Uterus (tissue), 4 donors: ENCODE measurements around the gene TSPAN17. TPM values are rescaled to one million over a fixed set of nuclear protein-coding genes. Genes with fewer than 3 reads are reported as not detected.

Experiments
- DNase-seq, 2 donors: peaks; one replicate each; pipeline ENCODE4 v3.0.0-alpha.2; 2019 to 2020
- H3K27ac ChIP-seq, 2 donors: fragments of 200-600 bp; sonication (generic); 1 replicate in 1 of 2; 2 replicates in 1 of 2; pipeline ENCODE4 v1.5.1; 2016 to 2018
- H3K27me3 ChIP-seq, 2 donors: fragments of 200-600 bp; sonication (generic); one replicate each; pipeline ENCODE4 v1.5.1; 2018 to 2019; ENCODE audit warnings: control low read depth in 1 of 2
- H3K36me3 ChIP-seq, 2 donors: fragments of 200-600 bp; sonication (generic); one replicate each; pipeline ENCODE4 v1.5.1; 2019; ENCODE audit warnings: control low read depth in 1 of 2
- H3K4me1 ChIP-seq, 2 donors: fragments of 200-600 bp; sonication (generic); one replicate each; pipeline ENCODE4 v1.5.1; 2018 to 2019; ENCODE audit warnings: control low read depth in 1 of 2
- H3K4me3 ChIP-seq, 2 donors: fragments of 200-600 bp; sonication (generic); 1 replicate in 1 of 2; 2 replicates in 1 of 2; pipeline ENCODE4 v1.5.1; 2018 to 2019; ENCODE audit warnings: mild to moderate bottlenecking in 1 of 2
- H3K9me3 ChIP-seq, 2 donors: fragments of 200-600 bp; sonication (generic); one replicate each; pipeline ENCODE4 v1.5.1; 2019; ENCODE audit warnings: control low read depth in 1 of 2
- POLR2A ChIP-seq, 2 donors: fragments of 450-650 bp; IDR thresholded peaks; one replicate each; pipeline ENCODE4 v1.6.1; 2016; ENCODE audit warnings: antibody characterized with exemption in 2 of 2, mild to moderate bottlenecking in 1 of 2, moderate library complexity in 1 of 2
- intact Hi-C: fragments of 100-400 bp; cut with DNase I; formaldehyde crosslinking; loops from one replicate; pipeline ENCODE4 v1.15.1; 2023; ENCODE audit warnings: low total_unique reads
- total RNA-seq, 4 donors: library from RNA; depleted of rRNA in 3 of 4; stranded (reverse); fragments of >200 nt in 3 of 4; gene quantifications; one replicate each; pipeline versions ENCODE4 v1.1.0 to v1.2.4, GENCODE V29; 2014 to 2023
- TF ChIP-seq, protein P1 (sequence below), 4 experiments: fragments of 200-600 bp in 2 of 4; fragments of 450-650 bp in 2 of 4; sonication (generic) in 2 of 4; IDR thresholded peaks; one replicate each; pipeline ENCODE4 v1.5.1; 2016 to 2019; ENCODE audit warnings: antibody characterized with exemption in 4 of 4, mild to moderate bottlenecking in 2 of 4, moderate library complexity in 1 of 4
- donor health status: DM: yes; HTN: yes; CAD: no.

The TSPAN17 gene
- total RNA-seq, 4 donors from 2014 or later = 10.0 to 45.6 (median 20.2) TPM

DNA sequence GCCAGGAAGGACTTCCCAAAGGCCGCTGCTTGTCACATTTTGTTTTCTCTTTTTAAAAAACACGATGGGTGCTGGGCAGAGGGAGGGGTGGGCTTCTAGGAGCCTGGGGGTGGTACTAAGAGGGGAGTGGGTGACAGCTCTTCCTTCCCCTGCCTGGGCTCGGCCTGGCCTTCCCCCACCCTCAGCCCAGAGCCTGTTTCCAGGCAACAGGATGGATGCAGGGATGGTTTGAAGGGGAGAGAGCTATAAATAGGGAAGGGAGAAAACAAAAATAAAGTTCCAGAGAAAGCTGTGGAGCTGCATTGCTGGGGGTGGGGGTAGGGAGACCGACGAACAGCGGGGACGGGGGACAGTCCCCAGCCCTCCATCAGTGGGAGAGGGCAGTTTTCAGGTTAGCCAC is 30.8 kb upstream of the TSPAN17 start:
- H3K27ac ChIP-seq = no peak overlapping the region
- H3K4me1 ChIP-seq = peaks cover 0 to 13% of the 10 kb centered on the region in 2 donors
- TF ChIP-seq, protein P1, sequence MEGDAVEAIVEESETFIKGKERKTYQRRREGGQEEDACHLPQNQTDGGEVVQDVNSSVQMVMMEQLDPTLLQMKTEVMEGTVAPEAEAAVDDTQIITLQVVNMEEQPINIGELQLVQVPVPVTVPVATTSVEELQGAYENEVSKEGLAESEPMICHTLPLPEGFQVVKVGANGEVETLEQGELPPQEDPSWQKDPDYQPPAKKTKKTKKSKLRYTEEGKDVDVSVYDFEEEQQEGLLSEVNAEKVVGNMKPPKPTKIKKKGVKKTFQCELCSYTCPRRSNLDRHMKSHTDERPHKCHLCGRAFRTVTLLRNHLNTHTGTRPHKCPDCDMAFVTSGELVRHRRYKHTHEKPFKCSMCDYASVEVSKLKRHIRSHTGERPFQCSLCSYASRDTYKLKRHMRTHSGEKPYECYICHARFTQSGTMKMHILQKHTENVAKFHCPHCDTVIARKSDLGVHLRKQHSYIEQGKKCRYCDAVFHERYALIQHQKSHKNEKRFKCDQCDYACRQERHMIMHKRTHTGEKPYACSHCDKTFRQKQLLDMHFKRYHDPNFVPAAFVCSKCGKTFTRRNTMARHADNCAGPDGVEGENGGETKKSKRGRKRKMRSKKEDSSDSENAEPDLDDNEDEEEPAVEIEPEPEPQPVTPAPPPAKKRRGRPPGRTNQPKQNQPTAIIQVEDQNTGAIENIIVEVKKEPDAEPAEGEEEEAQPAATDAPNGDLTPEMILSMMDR (IDR thresholded peaks at IDR 0.05) = no peak
- TF ChIP-seq POLR2A (IDR thresholded peaks at IDR 0.05) = no peak
- no peak for DNase-seq
- intact Hi-C loops = no loop called here
- H3K4me3 ChIP-seq = no peak overlapping the region
- no peaks in the 10 kb centered on the region for H3K36me3 ChIP-seq
- no peaks in the 10 kb centered on the region for H3K9me3 ChIP-seq
- peaks cover 15 to 34% of the 10 kb centered on the region in 2 donors for H3K27me3 ChIP-seq

- Histone ChIP-seq H3K36me3 (no peaks in the 10 kb centered on the region), H3K27ac (no peak overlapping the region), H3K27me3 (peaks cover 15 to 34% of the 10 kb centered on the region in 2 donors), H3K4me3 (no peak overlapping the region), H3K4me1 (peaks cover 0 to 13% of the 10 kb centered on the region in 2 donors), H3K9me3 (no peaks in the 10 kb centered on the region)
- DNase-seq = no peak
- TF ChIP-seq, protein P1 (IDR thresholded peaks at IDR 0.05) = no peak
- TF ChIP-seq POLR2A (IDR thresholded peaks at IDR 0.05) = no peak
- intact Hi-C loops = no loop called here
Measured at GRCh38 chr5:176618783-176619182, 28.5 kb upstream of the TSPAN17 start.

GRCh38 chr5:176619203-176619568 is 28.1 kb upstream of the TSPAN17 start:
- no peak for DNase-seq
- Histone ChIP-seq H3K27me3 (peaks cover 15 to 34% of the 10 kb centered on the region in 2 donors), H3K4me1 (peaks cover 0 to 13% of the 10 kb centered on the region in 2 donors), H3K4me3 (no peak overlapping the region), H3K36me3 (no peaks in the 10 kb centered on the region), H3K9me3 (no peaks in the 10 kb centered on the region), H3K27ac (no peak overlapping the region)
- intact Hi-C loops = no loop called here
- TF ChIP-seq, protein P1 (IDR thresholded peaks at IDR 0.05) = no peak
- TF ChIP-seq POLR2A (IDR thresholded peaks at IDR 0.05) = no peak

GRCh38 chr5:176619569-176620332 is 27.5 kb upstream of the TSPAN17 start:
- no peak for DNase-seq
- TF ChIP-seq, protein P1 (IDR thresholded peaks at IDR 0.05) = no peak
- no peak for TF ChIP-seq POLR2A (IDR thresholded peaks at IDR 0.05)
- intact Hi-C loops = no loop called here
- H3K4me3 ChIP-seq = no peak overlapping the region
- H3K36me3 ChIP-seq = no peaks in the 10 kb centered on the region
- no peaks in the 10 kb centered on the region for H3K9me3 ChIP-seq
- peaks cover 15 to 34% of the 10 kb centered on the region in 2 donors for H3K27me3 ChIP-seq
- H3K27ac ChIP-seq = no peak overlapping the region
- H3K4me1 ChIP-seq = peaks cover 0 to 13% of the 10 kb centered on the region in 2 donors

GRCh38 chr5:176620333-176620981 is 26.8 kb upstream of the TSPAN17 start:
- Histone ChIP-seq H3K4me3 (no peak overlapping the region), H3K27ac (no peak overlapping the region), H3K9me3 (no peaks in the 10 kb centered on the region), H3K36me3 (no peaks in the 10 kb centered on the region), H3K4me1 (peaks cover 0 to 13% of the 10 kb centered on the region in 2 donors), H3K27me3 (peaks cover 15 to 34% of the 10 kb centered on the region in 2 donors)
- TF ChIP-seq, protein P1 (IDR thresholded peaks at IDR 0.05) = no peak
- TF ChIP-seq POLR2A (IDR thresholded peaks at IDR 0.05) = no peak
- intact Hi-C loops = no loop called here
- DNase-seq = no peak
